ENCODE data around the gene CATSPER4. TPM values are rescaled to one million over a fixed set of nuclear protein-coding genes. Genes with fewer than 3 reads are reported as not detected.

Gene CATSPER4
- total RNA-seq, 6 experiments from 2014 or later, result not detected

- no peak overlapping the region for H3K4me3 ChIP-seq
- intact Hi-C loops (cut with DNase I), result loop anchor here in 1 of 2 donors (10.0 kb wide), 1 partner anchor 122 kb away; no protein-coding TSS in a partner anchor
- H3K27ac ChIP-seq, result no peak overlapping the region
- DNase-seq, result peak in 1 of 3 donors; percentile 55
- no peaks in the 10 kb centered on the region for H3K36me3 ChIP-seq
- ATAC-seq, result peak; percentile 14 to 30 (median 20)
- no peaks in the 10 kb centered on the region for H3K27me3 ChIP-seq
- 27% methylated on average over 6 of the region's 12 CpGs for WGBS (ENCODE audit: insufficient coverage, low coverage, low lambda C conversion rate, missing lambda C conversion rate)
- TF ChIP-seq CTCF (IDR thresholded peaks at IDR 0.05) (no peak), POLR2A (IDR thresholded peaks at IDR 0.05) (no peak)
- H3K9me3 ChIP-seq, result no peaks in the 10 kb centered on the region
- peaks cover 0 to 4% (median 0%) of the 10 kb centered on the region in 4 donors for H3K4me1 ChIP-seq
Measured at GRCh38 chr1:26156285-26157038, 33.9 kb upstream of the CATSPER4 start.

- WGBS (ENCODE audit: insufficient coverage, low coverage, low lambda C conversion rate, missing lambda C conversion rate), result 51% methylated on average over 2 of the region's 5 CpGs
- Histone ChIP-seq H3K4me1 (peaks cover 0 to 6% (median 0%) of the 10 kb centered on the region in 4 donors), H3K9me3 (no peaks in the 10 kb centered on the region), H3K36me3 (no peaks in the 10 kb centered on the region), H3K27ac (no peak overlapping the region), H3K4me3 (no peak overlapping the region), H3K27me3 (no peaks in the 10 kb centered on the region)
- DNase-seq, result peak in 1 of 3 donors; percentile 34
- no peak for TF ChIP-seq CTCF (IDR thresholded peaks at IDR 0.05)
- intact Hi-C loops (cut with DNase I), result loop anchor here in 1 of 2 donors (10.0 kb wide), 1 partner anchor 124 kb away; no protein-coding TSS in a partner anchor
- no peak for ATAC-seq
Measured at GRCh38 chr1:26158271-26158907, 32.0 kb upstream of the CATSPER4 start.

GRCh38 chr1:26158908-26159742, 31.3 kb upstream of the CATSPER4 start, which contains the start of gene FAM110D:
TSS of gene FAM110D (plus strand) at chr1:26159079. CDS start at chr1:26161292, 2,213 bp downstream.
- Histone ChIP-seq H3K4me1 (peaks cover 0 to 9% (median 0%) of the 10 kb centered on the region in 4 donors), H3K36me3 (no peaks in the 10 kb centered on the region), H3K27ac (peak within 1 kb of the TSS in 1 of 3 donors; percentile 33), H3K4me3 (peak within 1 kb of the TSS; percentile 1 to 14 (median 7)), H3K9me3 (no peaks in the 10 kb centered on the region), H3K27me3 (no peaks in the 10 kb centered on the region)
- WGBS (ENCODE audit: insufficient coverage, low coverage, low lambda C conversion rate, missing lambda C conversion rate), result 52% methylated on average over 3 of the region's 6 CpGs
- no peak for ATAC-seq
- intact Hi-C loops (cut with DNase I), result loop anchor here in 1 of 2 donors (10.0 kb wide), 1 partner anchor 124 kb away; no protein-coding TSS in a partner anchor
- TF ChIP-seq POLR2A (IDR thresholded peaks at IDR 0.05), result no peak
- TF ChIP-seq CTCF (IDR thresholded peaks at IDR 0.05), result no peak
- DNase-seq, result peak in 1 of 3 donors; percentile 47

GRCh38 chr1:26159743-26160039, 30.7 kb upstream of the CATSPER4 start:
- no peaks in the 10 kb centered on the region for H3K9me3 ChIP-seq
- no peaks in the 10 kb centered on the region for H3K36me3 ChIP-seq
- 41% methylated on average over 4 of the region's 4 CpGs for WGBS (ENCODE audit: insufficient coverage, low coverage, low lambda C conversion rate, missing lambda C conversion rate)
- H3K27ac ChIP-seq, result peak overlapping the region in 1 of 3 donors; percentile 33
- H3K4me3 ChIP-seq, result peak overlapping the region in 1 of 3 donors; percentile 14
- ATAC-seq (no peak), DNase-seq (peak in 1 of 3 donors; percentile 20)
- no peaks in the 10 kb centered on the region for H3K27me3 ChIP-seq
- intact Hi-C loops (cut with DNase I), result loop anchor here in 1 of 2 donors (10.0 kb wide), 1 partner anchor 125 kb away; no protein-coding TSS in a partner anchor
- no peak for TF ChIP-seq CTCF (IDR thresholded peaks at IDR 0.05)
- peaks cover 0 to 11% (median 0%) of the 10 kb centered on the region in 4 donors for H3K4me1 ChIP-seq

Measured in right lobe of liver (tissue), 6 donors.